HG02623 (cell line): Measurements from ENCODE around the gene ZNF219.

ENCODE experiments used
- ATAC-seq: cut with Tn5 transposase; IDR thresholded peaks from one replicate; pipeline ENCODE4 v1.9.1; 2021; ENCODE audit warnings: moderate library complexity; ENCODE audit not compliant: unreplicated experiment

The ZNF219 gene

GRCh38 chr14:21070083-21070609, 28.3 kb downstream of the ZNF219 start, which contains the start of gene ARHGEF40:
TSS of gene ARHGEF40 (plus strand) at chr14:21070304. CDS start at chr14:21070397, 93 bp downstream.
- no peak for ATAC-seq

GRCh38 chr14:21069388-21070082, 28.9 kb downstream of the ZNF219 start:
- no peak for ATAC-seq

- ATAC-seq = no peak
These were observed 29.7 kb downstream of the ZNF219 start for GRCh38 chr14:21068521-21069387.

- ATAC-seq = no peak
These were observed 31.5 kb downstream of the ZNF219 start for GRCh38 chr14:21066882-21067502.

- ATAC-seq = no peak
These were observed 35.0 kb downstream of the ZNF219 start for GRCh38 chr14:21063479-21063878.

GRCh38 chr14:21061347-21061668, 37.1 kb downstream of the ZNF219 start:
- no peak for ATAC-seq

GRCh38 chr14:21060614-21061346, 37.7 kb downstream of the ZNF219 start:
- no peak for ATAC-seq

GRCh38 chr14:21059842-21060613, 38.4 kb downstream of the ZNF219 start:
- no peak for ATAC-seq

GRCh38 chr14:21058903-21059302, 39.6 kb downstream of the ZNF219 start:
- ATAC-seq = no peak

GRCh38 chr14:21057803-21058675, 40.4 kb downstream of the ZNF219 start, which contains the start of gene RNASE8:
TSS of gene RNASE8 (plus strand) at chr14:21057822. CDS start at chr14:21057893, 71 bp downstream.
- ATAC-seq = no peak

- ATAC-seq = no peak
These were observed 41.8 kb downstream of the ZNF219 start for GRCh38 chr14:21056520-21057163.

- no peak for ATAC-seq
These were observed 42.9 kb downstream of the ZNF219 start for GRCh38 chr14:21055432-21056117.

- ATAC-seq = no peak
These were observed 43.7 kb downstream of the ZNF219 start for GRCh38 chr14:21054768-21055145.

- no peak for ATAC-seq
These were observed 44.2 kb downstream of the ZNF219 start for GRCh38 chr14:21054123-21054767.

GRCh38 chr14:21053184-21054122, 45.0 kb downstream of the ZNF219 start:
- no peak for ATAC-seq

- no peak for ATAC-seq
These were observed 47.9 kb downstream of the ZNF219 start for GRCh38 chr14:21050597-21050996.
